MM.1S (cell line): ENCODE data around the gene LIMS2.

Experiments
- DNase-seq: peaks from one replicate; pipeline ENCODE4 v3.0.0-alpha.2; 2015
- H2AFZ ChIP-seq: fragments of 300-600 bp; sonication (generic); 2 replicates; pipeline ENCODE4 v1.6.0; 2016; ENCODE audit warnings: antibody characterized with exemption, low read length
- H3F3A ChIP-seq: fragments of 300-600 bp; sonication (generic); 2 replicates; pipeline ENCODE4 v1.6.1; 2016; ENCODE audit warnings: mild to moderate bottlenecking, antibody characterized with exemption, low read length, moderate library complexity, mixed read lengths; ENCODE audit not compliant: insufficient read depth
- H3K27ac ChIP-seq: fragments of 300-600 bp; sonication (generic); 2 replicates; pipeline ENCODE4 v1.5.1; 2016; ENCODE audit warnings: mild to moderate bottlenecking, low read length
- H3K27me3 ChIP-seq: fragments of 300-600 bp; sonication (generic); replicated peaks from 2 replicates; pipeline ENCODE4 v1.6.0; 2016; ENCODE audit warnings: low read length; ENCODE audit not compliant: insufficient read depth
- H3K36me3 ChIP-seq: fragments of 300-600 bp; sonication (generic); replicated peaks from 2 replicates; pipeline ENCODE4 v1.6.1; 2016; ENCODE audit warnings: mild to moderate bottlenecking, low read length, mixed read lengths; ENCODE audit not compliant: insufficient read depth
- H3K4me1 ChIP-seq: fragments of 300-600 bp; sonication (generic); 2 replicates; pipeline ENCODE4 v1.6.1; 2016; ENCODE audit warnings: low read length, mixed read lengths
- H3K4me2 ChIP-seq: fragments of 300-600 bp; sonication (generic); 2 replicates; pipeline ENCODE4 v1.6.0; 2016; ENCODE audit warnings: low read depth, low read length
- H3K4me3 ChIP-seq: fragments of 300-600 bp; sonication (generic); 2 replicates; pipeline ENCODE4 v1.5.1; 2016; ENCODE audit warnings: low read length, mixed read lengths
- H3K79me2 ChIP-seq: fragments of 300-600 bp; sonication (generic); 2 replicates; pipeline ENCODE4 v1.6.1; 2016; ENCODE audit warnings: mixed run types, low read length, mixed read lengths
- H3K9ac ChIP-seq: fragments of 300-600 bp; sonication (generic); 2 replicates; pipeline ENCODE4 v1.6.1; 2016; ENCODE audit warnings: low read length, mixed read lengths
- H3K9me2 ChIP-seq: fragments of 300-600 bp; sonication (generic); replicated peaks from 2 replicates; pipeline ENCODE4 v1.6.1; 2016; ENCODE audit warnings: mild to moderate bottlenecking, low read length, mixed read lengths; ENCODE audit not compliant: insufficient read depth
- H3K9me3 ChIP-seq: fragments of 300-600 bp; sonication (generic); replicated peaks from 2 replicates; pipeline ENCODE4 v1.6.1; 2016; ENCODE audit warnings: mild to moderate bottlenecking, low read length, mixed read lengths; ENCODE audit not compliant: insufficient read depth
- H4K20me1 ChIP-seq: fragments of 300-600 bp; sonication (generic); 2 replicates; pipeline ENCODE4 v1.6.1; 2016; ENCODE audit warnings: mild to moderate bottlenecking, low read length, moderate library complexity, mixed read lengths; ENCODE audit not compliant: insufficient read depth
- CTCF ChIP-seq: fragments of 300-600 bp; sonication (generic); IDR thresholded peaks from 2 replicates; pipeline ENCODE4 v1.5.1; 2016; ENCODE audit warnings: antibody characterized with exemption, low read length, mixed read lengths
- EZH2 ChIP-seq: fragments of 300-600 bp; sonication (generic); optimal IDR thresholded peaks from 2 replicates; pipeline ENCODE3; 2017; ENCODE audit warnings: low read depth, mild to moderate bottlenecking, antibody characterized with exemption, low read length, mixed read lengths
- EZH2phosphoT487 ChIP-seq: fragments of 300-600 bp; sonication (generic); IDR thresholded peaks from 2 replicates; pipeline ENCODE4 v1.6.1; 2018; ENCODE audit warnings: antibody characterized with exemption, low read length

LIMS2 gene

GRCh38 chr2:127611076-127611925 lies 64.0 kb downstream of the LIMS2 start:
- H2AFZ ChIP-seq, result no peak overlapping the region
- no peak overlapping the region for H3K4me2 ChIP-seq
- TF ChIP-seq EZH2phosphoT487 (no peak), EZH2 (no peak), CTCF (no peak)
- no peaks in the 10 kb centered on the region for H3K36me3 ChIP-seq
- H3F3A ChIP-seq, result no peaks in the 10 kb centered on the region
- H3K4me3 ChIP-seq, result no peak overlapping the region
- DNase-seq, result no peak
- H3K27ac ChIP-seq, result no peak overlapping the region
- H3K27me3 ChIP-seq, result peaks cover 30% of the 10 kb centered on the region
- H3K9me2 ChIP-seq, result no peaks in the 10 kb centered on the region
- H3K9me3 ChIP-seq, result no peaks in the 10 kb centered on the region
- H4K20me1 ChIP-seq, result no peaks in the 10 kb centered on the region
- H3K79me2 ChIP-seq, result no peaks in the 10 kb centered on the region
- H3K9ac ChIP-seq, result no peak overlapping the region
- H3K4me1 ChIP-seq, result no peaks in the 10 kb centered on the region

GRCh38 chr2:127610561-127610960 lies 64.8 kb downstream of the LIMS2 start:
- no peak overlapping the region for H3K4me2 ChIP-seq
- no peaks in the 10 kb centered on the region for H3K4me1 ChIP-seq
- H2AFZ ChIP-seq, result no peak overlapping the region
- H3K4me3 ChIP-seq, result no peak overlapping the region
- no peaks in the 10 kb centered on the region for H3K79me2 ChIP-seq
- no peak for DNase-seq
- TF ChIP-seq CTCF (no peak), EZH2 (no peak), EZH2phosphoT487 (no peak)
- no peaks in the 10 kb centered on the region for H3K9me2 ChIP-seq
- no peak overlapping the region for H3K9ac ChIP-seq
- H3K27me3 ChIP-seq, result peaks cover 25% of the 10 kb centered on the region
- H3K27ac ChIP-seq, result no peak overlapping the region
- no peaks in the 10 kb centered on the region for H3K36me3 ChIP-seq
- no peaks in the 10 kb centered on the region for H3F3A ChIP-seq
- H3K9me3 ChIP-seq, result no peaks in the 10 kb centered on the region
- H4K20me1 ChIP-seq, result no peaks in the 10 kb centered on the region

GRCh38 chr2:127609818-127610217 lies 65.5 kb downstream of the LIMS2 start:
- no peak overlapping the region for H3K4me3 ChIP-seq
- no peaks in the 10 kb centered on the region for H3K79me2 ChIP-seq
- no peak overlapping the region for H3K9ac ChIP-seq
- no peaks in the 10 kb centered on the region for H3K9me2 ChIP-seq
- H4K20me1 ChIP-seq, result no peaks in the 10 kb centered on the region
- H2AFZ ChIP-seq, result no peak overlapping the region
- peaks cover 25% of the 10 kb centered on the region for H3K27me3 ChIP-seq
- DNase-seq, result no peak
- H3F3A ChIP-seq, result no peaks in the 10 kb centered on the region
- no peaks in the 10 kb centered on the region for H3K4me1 ChIP-seq
- no peaks in the 10 kb centered on the region for H3K9me3 ChIP-seq
- H3K27ac ChIP-seq, result no peak overlapping the region
- no peak overlapping the region for H3K4me2 ChIP-seq
- H3K36me3 ChIP-seq, result no peaks in the 10 kb centered on the region
- TF ChIP-seq EZH2phosphoT487 (no peak), CTCF (no peak), EZH2 (no peak)
